DMS153 treated with DMSO at 0.1 percent for 48 hours (cell line): Measurements from ENCODE around the gene FRMD1.

ENCODE experiments used
- DNase-seq: peaks from one replicate; lab custom pipeline; 2025; ENCODE audit not compliant: unreplicated experiment; lab: John Stamatoyannopoulos, UW

FRMD1 gene

DNA sequence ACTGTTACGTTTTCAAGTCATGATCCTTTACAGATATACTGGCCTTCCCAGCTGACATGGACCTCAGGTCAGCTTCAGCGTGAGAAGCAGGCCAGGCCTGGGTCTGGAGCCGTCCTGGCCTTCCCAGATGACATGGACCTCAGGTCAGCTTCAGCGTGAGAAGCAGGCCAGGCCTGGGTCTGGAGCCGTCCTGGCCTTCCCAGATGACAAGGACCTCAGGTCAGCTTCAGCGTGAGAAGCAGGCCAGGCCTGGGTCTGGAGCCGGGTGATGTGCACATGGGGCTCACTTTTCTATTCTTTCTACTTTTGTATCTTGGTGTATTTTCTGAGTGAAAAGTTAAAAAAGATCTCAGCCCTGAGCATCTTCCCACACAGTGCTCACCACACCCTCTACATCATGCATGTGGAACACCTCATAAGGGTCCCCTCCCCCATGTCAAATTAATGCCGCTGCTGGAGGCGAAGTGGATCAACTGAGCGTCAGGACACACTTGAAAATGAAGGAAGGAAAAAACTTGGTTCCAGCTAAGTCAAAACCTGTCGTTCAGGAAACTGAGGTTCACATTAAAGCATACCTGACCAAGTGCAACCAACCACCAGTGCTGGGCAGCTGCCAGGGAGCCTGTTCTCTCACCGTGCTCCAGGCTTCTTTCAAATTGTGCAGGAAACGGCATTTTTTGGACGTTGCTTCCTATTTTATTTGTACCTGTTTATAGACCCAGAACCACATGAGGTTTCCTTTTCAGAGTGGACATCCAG lies 49.4 kb downstream of the FRMD1 start:
- no peak for DNase-seq

DNA sequence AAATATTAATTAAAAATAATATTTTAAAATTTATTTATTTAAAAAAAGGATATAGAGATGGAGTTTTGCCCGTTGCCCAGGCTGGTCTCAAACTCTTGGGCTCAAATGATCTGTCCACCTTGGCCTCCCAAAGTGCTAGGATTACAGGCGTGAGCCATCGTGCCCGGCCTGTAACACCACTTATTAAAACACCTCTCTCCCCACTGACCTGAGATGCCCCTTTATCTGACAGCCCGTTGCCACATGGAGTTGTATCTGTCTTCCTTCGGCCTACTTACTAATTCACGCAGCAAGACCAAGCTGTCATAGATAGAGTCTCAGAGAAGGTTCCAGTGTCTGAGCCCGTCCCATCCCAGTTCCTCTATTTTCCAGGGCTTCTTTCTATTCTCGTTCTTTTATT lies 50.8 kb downstream of the FRMD1 start:
- DNase-seq: no peak

DNA sequence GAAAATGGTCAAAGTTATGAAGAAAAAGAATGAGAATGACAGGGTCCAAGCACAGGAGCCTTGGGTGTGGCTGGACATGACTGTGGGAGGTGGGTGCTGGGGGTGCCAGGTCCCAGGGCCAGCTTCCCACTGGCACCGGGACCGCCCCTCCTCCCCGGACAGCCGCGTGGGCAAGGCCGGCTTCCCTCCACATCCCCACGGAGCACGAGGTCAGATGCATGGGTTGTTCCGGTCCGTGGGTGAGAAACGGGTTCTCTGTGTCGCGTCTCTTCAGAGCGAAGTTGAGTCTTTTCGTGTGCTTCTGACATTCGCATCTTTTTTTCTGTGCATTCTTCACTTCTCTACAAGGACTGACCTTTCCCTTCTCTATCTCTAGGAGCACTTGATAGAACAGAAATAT lies 51.5 kb downstream of the FRMD1 start:
- no peak for DNase-seq

DNA sequence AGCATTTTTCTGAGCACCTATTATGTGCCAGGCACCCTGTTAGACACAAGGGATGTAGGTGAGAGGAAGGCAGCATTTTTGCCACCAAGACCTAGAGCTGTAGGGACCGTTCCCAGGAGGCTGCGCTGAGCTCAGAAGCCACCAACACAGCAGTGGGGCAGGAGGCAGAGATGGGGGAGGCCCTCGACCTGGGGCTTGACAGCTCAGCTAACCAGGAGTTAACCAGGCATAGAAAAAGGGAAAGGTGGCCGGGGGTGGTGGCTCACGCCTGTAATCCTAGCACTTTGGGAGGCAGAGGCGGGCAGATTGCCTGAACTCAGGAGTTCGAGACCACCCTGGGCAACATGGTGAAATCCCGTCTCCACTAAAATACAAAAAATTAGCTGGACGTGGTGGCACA lies 52.1 kb downstream of the FRMD1 start:
- no peak for DNase-seq

DNA sequence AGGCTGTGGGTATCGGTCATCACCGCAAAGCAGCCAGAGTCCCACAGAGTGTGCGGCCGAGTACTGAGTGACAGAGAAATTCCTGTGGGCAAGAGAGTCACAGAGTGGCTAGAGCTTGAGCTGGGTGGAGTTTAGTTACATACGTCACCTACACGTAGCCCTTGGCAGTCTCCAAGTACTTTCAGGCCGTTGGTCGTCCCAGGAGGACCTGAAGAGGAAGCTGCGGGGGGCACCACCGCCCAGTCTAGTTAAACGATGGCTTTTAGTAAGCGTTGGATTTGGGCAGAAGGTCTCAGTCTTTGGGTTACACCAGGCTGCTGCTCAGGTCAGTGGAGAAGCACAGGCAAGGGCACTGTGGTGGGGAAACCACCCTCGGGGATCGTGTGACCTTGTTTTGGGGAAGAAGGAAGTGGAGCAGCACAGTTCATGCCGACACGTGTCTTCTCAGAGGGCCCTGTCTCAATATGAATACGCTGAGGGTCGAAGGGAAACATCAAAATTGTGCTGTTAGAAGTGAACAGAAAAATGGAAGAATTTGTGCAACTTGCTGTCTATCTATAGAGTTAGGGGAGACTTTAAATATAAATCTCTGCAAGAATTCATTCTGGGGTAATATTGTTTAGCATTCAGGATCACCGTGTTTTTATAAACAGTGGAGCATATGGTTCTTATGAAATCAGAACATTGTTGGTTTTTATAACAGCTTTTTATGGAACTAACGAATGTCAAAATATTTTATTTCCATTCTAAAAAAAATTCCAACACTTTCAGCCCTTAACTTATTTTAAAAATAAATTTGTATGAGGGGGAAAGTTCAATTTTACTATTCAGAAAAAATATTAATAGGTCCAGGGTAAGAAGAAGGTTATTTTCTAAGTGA lies 52.9 kb downstream of the FRMD1 start:
- DNase-seq: no peak

DNA sequence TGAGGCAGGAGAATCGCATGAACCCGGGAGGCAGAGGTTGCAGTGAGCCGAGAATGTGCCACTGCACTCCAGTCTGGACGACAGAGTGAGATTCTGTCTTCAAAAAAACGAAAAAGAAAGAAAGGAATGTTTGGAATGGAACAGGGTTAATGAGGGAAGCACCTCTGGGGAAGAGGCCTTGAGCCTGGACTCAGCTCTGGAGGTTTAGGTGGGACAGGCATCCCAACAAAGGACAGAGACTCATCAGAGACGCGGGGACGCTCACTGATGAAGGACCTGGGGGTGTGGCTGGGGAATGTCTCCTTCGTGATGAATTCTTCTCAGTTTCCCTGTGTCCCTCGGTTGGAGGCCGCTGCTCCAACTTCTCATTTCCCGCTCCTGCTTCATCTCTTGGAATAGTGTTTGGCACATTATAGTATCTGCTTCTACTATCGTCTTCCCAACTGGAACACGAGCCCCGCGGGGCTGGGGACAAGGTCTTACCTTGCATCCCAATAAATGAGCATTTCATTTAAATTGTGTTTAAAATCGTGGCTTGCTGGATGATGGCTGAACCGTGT lies 54.0 kb downstream of the FRMD1 start:
- DNase-seq: no peak

DNA sequence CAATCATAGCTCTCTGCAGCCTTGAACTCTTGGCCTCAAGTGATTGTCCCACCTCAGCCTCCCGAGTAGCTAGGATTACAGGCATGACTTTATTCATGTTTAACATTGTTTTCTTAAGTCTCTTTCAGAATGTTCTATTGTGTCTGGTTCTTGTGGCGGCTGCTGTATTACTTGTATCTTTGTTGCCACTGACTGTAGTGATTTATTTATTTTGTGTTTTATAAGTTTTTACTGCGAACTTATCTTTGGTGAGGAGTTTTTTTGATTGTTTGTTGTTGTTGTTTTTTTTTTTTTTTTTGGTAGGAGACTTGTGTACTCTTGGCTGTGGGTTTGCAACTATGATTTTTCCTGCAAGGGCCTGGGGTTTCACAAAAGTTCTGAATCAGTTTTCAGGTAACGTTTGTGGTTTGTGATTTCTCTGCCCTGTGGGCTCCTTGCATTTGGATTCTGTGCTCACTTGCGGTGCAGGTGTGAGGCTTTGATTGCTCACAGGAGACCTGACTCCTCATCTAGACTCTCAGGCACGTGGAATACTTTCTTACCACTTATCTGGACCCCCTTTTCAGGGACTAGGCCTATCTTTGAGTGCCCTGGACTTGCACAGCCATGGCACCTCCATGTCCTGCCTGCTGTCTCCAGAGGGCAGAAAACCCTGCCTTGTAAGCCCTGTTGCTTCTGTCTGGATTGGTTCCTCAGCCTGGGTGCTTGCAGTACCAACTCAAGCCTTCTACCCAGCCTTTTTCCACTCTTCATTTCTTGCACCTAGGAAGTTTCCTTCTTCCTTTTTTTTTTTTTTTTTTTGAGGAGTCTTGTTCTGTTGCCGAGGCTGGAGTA lies 56.3 kb downstream of the FRMD1 start:
- DNase-seq: no peak

DNA sequence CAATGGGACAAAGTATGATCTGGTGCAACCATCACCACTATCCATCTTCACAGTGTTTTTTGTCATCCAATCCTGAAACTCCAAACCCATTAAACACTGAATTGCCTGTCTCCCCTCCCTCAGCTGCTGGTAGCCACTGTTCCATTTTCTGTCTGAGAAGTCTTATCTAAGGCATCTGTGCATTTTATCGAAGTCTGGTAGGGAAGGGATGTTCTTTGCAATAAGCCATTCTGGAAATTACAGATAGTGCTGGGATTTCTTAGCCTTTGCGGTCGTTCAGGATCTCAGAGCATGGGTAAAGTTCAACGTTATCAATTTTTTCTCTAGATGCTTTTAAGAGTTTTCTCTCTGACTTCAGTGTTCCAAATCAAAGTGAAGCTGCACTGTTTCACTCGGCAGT lies 57.4 kb downstream of the FRMD1 start:
- DNase-seq: no peak

DNA sequence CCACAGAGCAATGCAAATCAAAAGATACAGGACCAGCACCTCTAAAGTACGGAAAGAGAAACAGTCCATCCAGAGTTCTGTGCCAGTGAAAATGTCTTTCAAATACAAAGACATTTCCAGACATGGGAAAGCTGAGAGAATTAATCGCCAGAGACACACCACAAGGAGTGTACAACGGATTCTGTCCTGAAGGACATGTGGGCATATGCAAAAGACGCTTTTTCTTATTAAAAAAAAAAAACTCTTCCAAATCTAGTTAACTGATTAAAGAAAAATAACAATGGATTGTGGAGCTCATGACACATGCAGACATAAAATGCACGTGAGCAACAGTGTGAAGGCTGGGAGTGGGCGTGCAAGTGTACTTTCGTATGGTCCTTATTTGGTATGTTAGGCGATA lies 58.8 kb downstream of the FRMD1 start:
- no peak for DNase-seq

DNA sequence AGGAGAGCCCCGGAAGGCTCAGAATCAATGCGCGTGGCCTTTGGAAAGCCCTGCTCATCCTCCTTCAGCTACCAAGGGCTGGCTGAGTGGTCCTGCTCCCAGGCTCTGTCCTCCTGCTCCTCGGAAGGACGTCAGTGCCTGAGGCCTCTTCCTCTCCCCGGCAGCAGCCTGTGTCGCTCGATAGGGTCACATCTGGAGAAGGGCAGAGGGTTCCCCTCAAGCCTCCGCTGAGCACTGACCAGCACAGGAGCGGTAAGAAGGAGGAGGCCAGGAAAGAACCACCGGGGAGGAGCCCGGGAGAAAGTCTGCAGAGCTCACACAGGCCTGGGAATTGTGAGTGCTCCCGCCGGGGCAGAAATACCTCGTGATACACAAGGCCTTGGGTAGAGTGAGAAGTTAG lies 60.3 kb downstream of the FRMD1 start:
- DNase-seq: no peak

DNA sequence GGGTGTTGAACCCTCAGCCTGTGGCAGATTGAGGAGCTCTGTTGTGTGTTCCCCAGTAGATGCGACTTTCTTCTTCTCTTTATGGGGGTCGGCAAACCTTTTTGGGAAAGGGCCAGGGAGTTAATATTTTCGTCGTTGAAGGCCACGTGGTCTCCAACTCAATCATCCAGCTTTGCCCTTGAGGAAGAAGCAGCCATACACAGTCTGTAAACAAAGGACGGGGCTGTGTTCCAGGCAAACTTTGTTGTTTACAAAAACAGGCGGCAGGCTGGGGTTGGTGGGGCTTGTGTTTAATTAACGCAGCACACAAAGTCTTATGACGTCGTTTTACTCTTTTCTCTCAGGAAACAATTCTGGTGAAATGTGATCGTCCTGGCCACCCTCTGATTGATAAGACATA lies 61.4 kb downstream of the FRMD1 start:
- DNase-seq: no peak

DNA sequence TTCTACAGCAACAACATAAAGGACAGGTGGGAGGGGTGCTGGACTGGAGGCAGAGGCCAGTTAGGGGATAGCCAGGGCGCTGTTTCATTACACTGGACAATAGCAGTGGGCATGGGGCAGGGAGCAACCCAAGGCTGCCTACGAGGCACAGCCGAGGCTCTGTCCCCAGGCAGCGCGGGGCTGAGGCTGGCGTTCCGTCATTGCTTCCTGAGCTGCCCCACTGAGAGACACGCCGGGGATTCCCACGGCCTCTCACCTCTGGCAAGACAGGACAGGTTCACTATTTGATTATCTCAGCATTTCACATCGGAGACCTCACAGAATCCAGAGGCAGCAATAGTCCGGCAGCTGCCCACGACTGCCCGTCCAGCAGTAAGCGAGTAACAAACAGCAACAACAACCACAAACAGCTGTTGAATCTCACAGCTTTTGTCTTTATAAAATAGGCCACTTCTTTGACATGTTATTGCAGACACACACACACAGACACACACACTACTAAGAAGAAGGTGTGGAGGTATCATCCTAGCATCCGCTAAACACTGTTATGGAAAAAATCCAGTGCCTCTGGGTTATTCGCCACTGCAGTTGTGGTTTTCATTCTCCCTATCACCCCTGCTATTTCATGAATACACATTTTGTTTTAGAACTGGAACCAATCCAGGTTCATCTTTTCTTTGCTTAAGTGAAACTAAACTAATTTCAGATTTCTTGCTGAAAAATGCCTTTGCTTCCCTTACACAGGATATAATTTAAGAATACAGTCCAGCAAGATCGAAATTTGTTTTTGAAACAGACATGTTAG lies 62.1 kb downstream of the FRMD1 start:
- no peak for DNase-seq

DNA sequence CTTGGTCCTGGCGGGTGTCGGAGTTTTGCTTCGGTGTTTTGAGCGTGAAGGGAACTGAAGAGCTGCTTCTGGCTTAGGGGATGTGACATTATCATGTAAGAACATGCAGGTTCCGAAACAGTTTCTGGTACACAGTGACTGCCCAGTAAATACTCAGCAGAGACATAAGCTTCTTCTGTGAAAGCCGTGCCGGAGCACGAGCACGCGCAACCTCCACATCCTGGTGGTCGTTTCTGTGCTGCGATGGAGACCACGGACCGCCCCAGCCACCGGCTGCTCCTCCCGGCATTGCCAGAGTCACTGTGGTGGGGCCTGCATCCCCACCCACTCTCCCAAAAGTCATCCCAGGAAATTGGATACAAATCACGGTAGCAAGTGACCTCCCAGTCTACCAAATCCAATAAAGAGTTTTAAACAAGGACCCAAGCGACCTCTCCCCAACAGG lies 62.8 kb downstream of the FRMD1 start:
- DNase-seq: no peak

DNA sequence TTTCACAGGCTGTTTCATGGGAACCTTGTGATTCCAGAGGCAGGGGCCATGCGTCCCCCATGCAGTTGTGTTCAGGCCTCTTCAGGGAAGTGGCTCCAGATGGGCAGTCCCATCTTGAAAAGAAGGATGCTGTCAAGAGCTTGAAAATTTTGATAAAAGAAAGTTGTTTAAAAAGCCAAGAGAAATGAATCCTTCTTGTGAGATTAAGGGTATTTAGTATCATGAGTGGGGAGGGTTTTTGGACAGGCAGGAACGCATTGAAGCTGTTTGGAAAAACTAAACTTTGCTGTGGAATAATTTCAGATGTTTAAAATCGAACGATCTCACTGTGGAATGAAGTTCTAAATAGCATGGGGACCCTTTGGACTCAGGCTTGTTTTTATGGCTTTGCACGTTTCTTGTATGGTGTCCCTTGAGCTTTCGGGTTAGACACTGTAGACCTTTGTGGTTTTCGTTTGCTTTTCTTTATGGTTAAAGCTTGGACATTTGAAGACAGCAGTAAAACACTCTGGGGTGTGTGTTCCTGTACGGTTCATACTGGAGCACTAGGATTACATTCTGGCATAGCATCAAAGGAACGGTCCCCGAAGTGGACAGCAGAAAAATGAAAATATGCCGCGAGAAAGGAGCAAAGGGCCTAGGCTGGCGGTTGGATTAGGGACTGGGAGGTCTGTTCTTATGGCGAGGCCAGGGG lies 63.4 kb downstream of the FRMD1 start:
- no peak for DNase-seq

DNA sequence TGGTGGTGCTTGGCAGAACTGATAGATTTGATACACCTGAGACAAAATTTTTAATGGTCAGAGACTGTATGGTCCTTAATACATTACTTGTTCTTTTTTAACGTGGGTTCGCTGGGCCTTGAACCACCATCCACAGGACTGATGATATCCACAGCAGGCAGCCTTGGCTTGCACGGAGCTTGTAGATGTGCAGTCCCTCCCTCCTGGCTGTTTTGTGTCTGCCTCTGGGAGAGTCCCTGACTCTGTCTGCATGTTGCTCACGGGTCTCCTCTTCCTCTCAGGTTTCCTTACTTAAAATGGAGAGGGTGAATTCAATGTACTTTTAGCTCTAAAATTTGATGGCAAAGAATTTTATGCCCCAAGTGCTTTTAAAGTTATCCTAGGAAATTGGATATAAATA lies 64.0 kb downstream of the FRMD1 start:
- DNase-seq: no peak

DNA sequence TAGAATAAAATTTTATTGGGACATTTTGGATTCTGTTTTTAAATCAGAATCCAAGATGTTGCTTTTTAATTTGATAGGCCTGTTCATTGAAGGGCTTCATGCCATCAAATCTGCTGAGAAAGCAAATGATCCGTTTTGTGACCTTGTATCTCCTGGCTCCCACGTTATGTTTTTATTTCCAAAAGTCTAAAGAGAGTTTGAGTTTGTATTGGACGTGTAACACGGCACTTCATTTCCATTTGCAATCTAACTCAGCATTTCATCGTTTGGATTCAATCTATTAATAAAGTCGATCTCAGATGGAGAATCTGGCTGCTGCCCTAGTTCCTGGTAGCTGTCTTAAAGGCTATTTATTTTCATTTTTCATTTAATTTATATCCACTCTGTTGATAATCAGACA lies 64.6 kb downstream of the FRMD1 start:
- no peak for DNase-seq

DNA sequence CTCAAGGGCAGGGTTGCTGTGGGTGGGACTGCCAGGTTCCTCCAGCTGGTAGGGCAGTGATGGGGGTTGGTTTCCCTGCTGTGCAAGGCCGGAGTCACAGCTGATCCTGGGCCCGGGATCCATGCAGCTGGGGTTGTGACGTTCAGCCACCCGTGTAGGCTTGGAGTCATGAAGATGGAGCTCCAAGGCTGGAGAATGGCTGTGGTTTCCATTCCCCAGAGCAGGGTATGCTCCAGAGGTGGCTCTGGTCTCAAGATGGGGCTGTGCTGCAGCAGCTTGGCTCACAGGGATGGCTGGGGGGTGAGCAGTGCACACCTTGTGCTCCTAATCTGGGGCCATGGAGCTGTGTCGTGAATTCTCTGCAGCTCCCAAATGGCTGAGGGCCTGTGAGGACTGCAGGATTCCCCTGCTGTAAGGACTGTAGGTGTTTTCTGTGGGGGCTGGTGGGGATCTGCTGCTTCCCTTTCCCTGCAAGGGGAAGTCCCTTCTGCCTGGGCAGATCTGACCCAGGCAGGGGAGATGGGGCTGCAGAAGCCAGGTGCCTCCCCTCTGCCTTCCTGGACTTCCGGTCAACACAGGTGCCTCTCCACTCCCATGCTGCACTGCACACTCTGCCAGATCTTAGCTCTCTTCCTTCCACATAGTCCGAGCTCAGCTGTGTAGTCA lies 65.6 kb downstream of the FRMD1 start:
- no peak for DNase-seq

DNA sequence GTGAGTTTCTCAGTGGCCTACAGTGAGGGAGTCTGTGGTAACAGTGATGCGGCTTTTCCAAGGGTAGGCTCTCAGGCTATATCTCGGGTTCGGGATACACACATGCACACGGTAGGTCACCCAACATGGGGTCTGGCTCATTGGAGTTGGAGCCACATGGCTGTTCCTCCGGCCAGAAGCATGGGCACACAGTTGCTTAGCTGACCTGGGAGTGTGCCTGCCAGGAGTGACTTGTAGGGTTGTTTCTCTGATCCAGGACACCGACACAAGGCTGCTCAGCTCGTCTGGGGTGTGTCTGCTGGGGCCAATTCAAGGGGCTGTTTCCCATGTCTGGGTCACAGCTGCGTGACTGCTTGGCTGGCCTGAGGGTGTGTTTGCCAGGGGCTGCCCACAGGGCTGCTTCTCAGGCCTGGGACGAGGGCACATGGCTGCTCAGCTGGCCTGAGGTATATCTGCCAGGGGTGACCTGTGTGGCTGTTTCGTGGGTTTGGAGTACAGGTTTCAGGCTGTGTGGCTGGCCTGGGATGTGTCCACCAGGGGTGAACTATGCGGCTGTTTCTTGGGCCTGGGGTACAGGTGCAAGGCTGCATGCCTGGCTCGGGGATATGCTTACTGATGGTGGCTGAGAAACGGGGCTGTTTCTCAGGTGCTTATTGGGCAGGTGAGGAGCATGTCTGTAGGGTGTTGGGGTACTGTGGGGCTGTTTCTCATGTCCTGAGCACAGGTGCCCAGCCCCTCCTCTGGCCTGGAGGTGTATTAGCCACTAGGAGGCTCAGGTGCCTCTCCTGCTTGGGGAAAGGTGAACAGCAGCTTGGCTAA lies 66.4 kb downstream of the FRMD1 start:
- no peak for DNase-seq
